Nephron (organoid): Measurements from ENCODE around the gene CCDC69.
A peak's percentile ranks its signal among the peaks of the same experiment; 100 is the strongest.

Experiments
- H3K27ac Mint-ChIP-seq, 3 experiments: 2 replicates each; pipeline ENCODE4 v1.8.0; 2020; ENCODE audit warnings: mixed read lengths in 3 of 3, mild to moderate bottlenecking in 2 of 3, moderate library complexity in 1 of 3
- H3K27me3 Mint-ChIP-seq: 2 replicates; pipeline ENCODE4 v1.8.0; 2021; ENCODE audit warnings: low read depth, mild to moderate bottlenecking, moderate library complexity, mixed read lengths
- H3K36me3 Mint-ChIP-seq: 2 replicates; pipeline ENCODE4 v1.8.0; 2020; ENCODE audit warnings: low read depth, mixed read lengths
- H3K4me1 Mint-ChIP-seq: 2 replicates; pipeline ENCODE4 v1.8.0; 2020; ENCODE audit warnings: mixed read lengths
- H3K4me3 Mint-ChIP-seq, 3 experiments: 2 replicates each; pipeline ENCODE4 v1.8.0; 2020; ENCODE audit warnings: mild to moderate bottlenecking in 3 of 3, mixed read lengths in 3 of 3, moderate library complexity in 2 of 3
- H3K9me3 Mint-ChIP-seq: 2 replicates; pipeline ENCODE4 v1.8.0; 2020; ENCODE audit warnings: mixed read lengths
- CTCF ChIP-seq, 3 experiments: fragments of 200-600 bp; sonication (generic); IDR thresholded peaks; one replicate each; pipeline ENCODE4 v1.5.0; 2021; ENCODE audit warnings: antibody characterized with exemption in 3 of 3; ENCODE audit not compliant: unreplicated experiment in 3 of 3

The CCDC69 gene

GRCh38 chr5:151158287-151158661 lies 65.6 kb downstream of the CCDC69 start:
- Mint-ChIP-seq H3K27ac (peak overlapping the region; percentile 77 to 99 (median 99)), H3K27me3 (peaks cover 3% of the 10 kb centered on the region), H3K9me3 (no peaks in the 10 kb centered on the region), H3K4me1 (peaks cover 56% of the 10 kb centered on the region), H3K4me3 (peak overlapping the region; percentile 90 to 98 (median 93)), H3K36me3 (peaks cover 4% of the 10 kb centered on the region)
- TF ChIP-seq CTCF (IDR thresholded peaks at IDR 0.05; ENCODE audit: unreplicated experiment in 3 of 3): no peak

GRCh38 chr5:151157426-151158286 lies 66.2 kb downstream of the CCDC69 start, which contains the start of gene ANXA6:
Gene ANXA6 (minus strand): TSS chr5:151157779. CDS start chr5:151147901, 9,878 bp downstream.
- Mint-ChIP-seq H3K4me1 (peaks cover 60% of the 10 kb centered on the region), H3K4me3 (peak within 1 kb of the TSS; percentile 90 to 98 (median 93)), H3K27ac (peak within 1 kb of the TSS; percentile 99), H3K9me3 (no peaks in the 10 kb centered on the region), H3K27me3 (peaks cover 3% of the 10 kb centered on the region), H3K36me3 (peaks cover 4% of the 10 kb centered on the region)
- no peak for TF ChIP-seq CTCF (IDR thresholded peaks at IDR 0.05; ENCODE audit: unreplicated experiment in 3 of 3)

GRCh38 chr5:151156507-151157420 lies 67.1 kb downstream of the CCDC69 start:
- peak overlapping the region; percentile 90 to 98 (median 93) for H3K4me3 Mint-ChIP-seq
- H3K36me3 Mint-ChIP-seq: peaks cover 4% of the 10 kb centered on the region
- peaks cover 63% of the 10 kb centered on the region for H3K4me1 Mint-ChIP-seq
- no peak for TF ChIP-seq CTCF (IDR thresholded peaks at IDR 0.05; ENCODE audit: unreplicated experiment in 3 of 3)
- H3K27me3 Mint-ChIP-seq: peaks cover 3% of the 10 kb centered on the region
- no peaks in the 10 kb centered on the region for H3K9me3 Mint-ChIP-seq
- H3K27ac Mint-ChIP-seq: peak overlapping the region; percentile 99

- Mint-ChIP-seq H3K27ac (peak overlapping the region; percentile 99), H3K4me1 (peaks cover 70% of the 10 kb centered on the region), H3K36me3 (peaks cover 4% of the 10 kb centered on the region), H3K9me3 (no peaks in the 10 kb centered on the region), H3K4me3 (peak overlapping the region; percentile 90 to 98 (median 93)), H3K27me3 (peaks cover 3% of the 10 kb centered on the region)
- TF ChIP-seq CTCF (IDR thresholded peaks at IDR 0.05; ENCODE audit: unreplicated experiment in 3 of 3): no peak
Measured at GRCh38 chr5:151155775-151156506, 68.0 kb downstream of the CCDC69 start.

GRCh38 chr5:151154931-151155774 lies 68.7 kb downstream of the CCDC69 start:
- peak overlapping the region; percentile 99 for H3K27ac Mint-ChIP-seq
- TF ChIP-seq CTCF (IDR thresholded peaks at IDR 0.05; ENCODE audit: unreplicated experiment in 3 of 3): no peak
- peaks cover 4% of the 10 kb centered on the region for H3K36me3 Mint-ChIP-seq
- H3K4me1 Mint-ChIP-seq: peaks cover 75% of the 10 kb centered on the region
- H3K4me3 Mint-ChIP-seq: peak overlapping the region; percentile 90 to 98 (median 93)
- peaks cover 3% of the 10 kb centered on the region for H3K27me3 Mint-ChIP-seq
- no peaks in the 10 kb centered on the region for H3K9me3 Mint-ChIP-seq
